Endothelial cell of umbilical vein (primary cell): ENCODE results near the gene CERK. TPM values are rescaled to one million over a fixed set of nuclear protein-coding genes. Genes with fewer than 3 reads are reported as not detected.

Experiments
- BruUV-seq: library from RNA; stranded (reverse); fragments of 400-500 nt; replicated peaks from 2 replicates; lab custom pipeline; 2021; lab: Mats Ljungman, UMichigan
- CTCF ChIA-PET: fragments of 300-600, 350-600 bp; sonication (Branson Sonifier 250); formaldehyde crosslinking; loops from one replicate; lab custom pipeline; 2021; ENCODE audit warnings: antibody characterized with exemption, inconsistent platforms; lab: Charles Lee
- POLR2A ChIA-PET: fragments of 300-600, 350-600 bp; sonication (Branson Sonifier 250); formaldehyde crosslinking; loops from one replicate; lab custom pipeline; 2021; ENCODE audit warnings: antibody characterized with exemption, inconsistent platforms; lab: Charles Lee
- DNase-seq: peaks from one replicate; pipeline ENCODE4 v3.0.0-alpha.2; 2011; ENCODE audit warnings: low read depth, low spot score
- FAIRE-seq: peaks from 2 replicates; lab custom pipeline; 2011; peaks lifted over from hg19 to GRCh38; lab: Jason Lieb, UNC
- H2AFZ ChIP-seq: 2 replicates; pipeline ENCODE4 v1.6.0; 2012; ENCODE audit warnings: low read depth, low read length, control low read depth, inconsistent platforms
- H3K27ac ChIP-seq: 2 replicates; pipeline ENCODE4 v1.5.1; 2011; ENCODE audit warnings: low read depth, mild to moderate bottlenecking, control low read depth, low read length, moderate library complexity; ENCODE audit not compliant: insufficient read depth
- H3K27me3 ChIP-seq, 2 experiments: 2 replicates each; pipeline versions ENCODE4 v1.6.0 to v1.6.1; 2011; ENCODE audit warnings: low read length in 2 of 2, mixed read lengths in 1 of 2; ENCODE audit not compliant: control insufficient read depth in 2 of 2, insufficient read depth in 2 of 2
- H3K36me3 ChIP-seq, 2 experiments: 2 replicates in 1 of 2; 3 replicates in 1 of 2; pipeline ENCODE4 v1.5.1; 2011; ENCODE audit warnings: low read length in 2 of 2, mild to moderate bottlenecking in 1 of 2, moderate library complexity in 1 of 2; ENCODE audit not compliant: control insufficient read depth in 2 of 2, insufficient read depth in 2 of 2; ENCODE audit errors: extremely low read depth in 1 of 2
- H3K4me1 ChIP-seq: 3 replicates; pipeline ENCODE4 v1.5.1; 2011; ENCODE audit warnings: mild to moderate bottlenecking, low read length; ENCODE audit not compliant: control insufficient read depth, insufficient read depth; ENCODE audit errors: extremely low read depth
- H3K4me2 ChIP-seq: 2 replicates; pipeline ENCODE4 v1.6.1; 2011; ENCODE audit warnings: low read length, control low read depth, mixed read lengths; ENCODE audit not compliant: insufficient read depth
- H3K4me3 ChIP-seq, 3 experiments: fragments of 200-600 bp in 1 of 3; sonication (generic), shearing (Covaris generic) in 1 of 3; replicated peaks in 1 of 3; 2 replicates each; pipeline ENCODE4 v1.5.1; 2011 to 2016; ENCODE audit warnings: control low read depth in 3 of 3, low read length in 3 of 3, mild to moderate bottlenecking in 2 of 3, inconsistent platforms in 1 of 3, low read depth in 1 of 3, moderate library complexity in 1 of 3; ENCODE audit not compliant: insufficient read depth in 1 of 3
- H3K79me2 ChIP-seq: 2 replicates; pipeline ENCODE4 v1.6.0; 2012; ENCODE audit warnings: low read length, inconsistent platforms; ENCODE audit not compliant: control insufficient read depth, insufficient read depth
- H3K9ac ChIP-seq: replicated peaks from 2 replicates; pipeline ENCODE3; 2011; ENCODE audit warnings: low read length, control low read depth; ENCODE audit not compliant: insufficient read depth; ENCODE audit errors: extremely low read depth
- H3K9me1 ChIP-seq: replicated peaks from 3 replicates; pipeline ENCODE4 v1.6.0; 2011; ENCODE audit warnings: mild to moderate bottlenecking, low read length; ENCODE audit not compliant: control insufficient read depth, insufficient read depth; ENCODE audit errors: extremely low read depth
- H3K9me3 ChIP-seq: replicated peaks from 2 replicates; pipeline ENCODE4 v1.5.1; 2012; ENCODE audit warnings: low read length, inconsistent platforms; ENCODE audit not compliant: control insufficient read depth, insufficient read depth
- H4K20me1 ChIP-seq: replicated peaks from 2 replicates; pipeline ENCODE3; 2011; ENCODE audit warnings: mild to moderate bottlenecking, low read length; ENCODE audit not compliant: control insufficient read depth, insufficient read depth; ENCODE audit errors: extremely low read depth
- EZH2 ChIP-seq: IDR thresholded peaks from 2 replicates; pipeline ENCODE4 v1.6.1; 2012; ENCODE audit warnings: borderline replicate concordance, low read depth, mild to moderate bottlenecking, moderate library complexity, low read length, inconsistent platforms; ENCODE audit not compliant: severe bottlenecking
- FOS ChIP-seq: IDR thresholded peaks from 2 replicates; pipeline ENCODE4 v1.6.1; 2011; ENCODE audit warnings: mild to moderate bottlenecking, low read length, moderate library complexity, borderline replicate concordance; ENCODE audit not compliant: insufficient read depth
- GATA2 ChIP-seq: IDR thresholded peaks from 2 replicates; pipeline ENCODE4 v1.7.0; 2011; ENCODE audit warnings: low read depth, mild to moderate bottlenecking, moderate library complexity, mixed read lengths, low read length; ENCODE audit not compliant: insufficient read length, insufficient read depth
- JUN ChIP-seq: IDR thresholded peaks from 2 replicates; pipeline ENCODE4 v1.6.1; 2011; ENCODE audit warnings: borderline replicate concordance, low read depth; ENCODE audit not compliant: insufficient read length, insufficient read depth
- MAX ChIP-seq: IDR thresholded peaks from 2 replicates; pipeline ENCODE4 v1.6.1; 2011; ENCODE audit not compliant: insufficient read depth, insufficient read length
- MYC ChIP-seq: IDR thresholded peaks from one replicate; pipeline ENCODE4 v1.6.1; 2011; ENCODE audit warnings: mild to moderate bottlenecking, low read depth, low read length
- POLR2A ChIP-seq: IDR thresholded peaks from 2 replicates; pipeline ENCODE4 v1.6.1; 2012; ENCODE audit warnings: low read depth, mild to moderate bottlenecking, control low read depth, low read length
- POLR2AphosphoS5 ChIP-seq: IDR thresholded peaks from 2 replicates; pipeline ENCODE4 v1.6.1; 2012; ENCODE audit warnings: low read depth, mild to moderate bottlenecking, control low read depth, low read length, moderate library complexity; ENCODE audit not compliant: insufficient read depth
- dilution Hi-C: fragments of 300-500 bp; cut with MboI; formaldehyde crosslinking; loops from one replicate; pipeline ENCODE4 v1.15.0; 2019; ENCODE audit warnings: low sequenced_read_pairs; ENCODE audit not compliant: extremely low pct_ligation_motif_present
- intact Hi-C: fragments of 100-400 bp; cut with micrococcal nuclease; formaldehyde crosslinking; loops from one replicate; pipeline ENCODE4 v1.10.0; 2022
- polyA plus RNA-seq, 4 experiments: library from polyadenylated mRNA; depleted of rRNA in 3 of 4; stranded (reverse) in 3 of 4; unstranded in 1 of 4; fragments of >200 nt; gene quantifications; 2 replicates each; pipeline versions ENCODE4 v1.2.1 to v1.2.3, GENCODE V29; 2011 to 2012; ENCODE audit warnings: missing spikeins in 1 of 4
- total RNA-seq: library from RNA; stranded (reverse); gene quantifications from 2 replicates; pipeline ENCODE4 v1.2.3, GENCODE V29; 2021
- TF ChIP-seq, protein P1 (sequence below), 2 donors: IDR thresholded peaks; 1 replicate in 1 of 2; 2 replicates in 1 of 2; pipeline ENCODE4 v1.5.1; 2011; ENCODE audit warnings: low read length in 2 of 2, mild to moderate bottlenecking in 2 of 2, moderate library complexity in 2 of 2, control low read depth in 1 of 2, inconsistent platforms in 1 of 2, low read depth in 1 of 2; ENCODE audit not compliant: insufficient read depth in 1 of 2; ENCODE audit errors: extremely low read depth in 1 of 2

The CERK gene
- total and polyA plus RNA-seq, 2 donors (not counting 3 experiments of a cell fraction or from before 2014, with no cell fraction given), result 61.1 to 88.0 TPM

DNA sequence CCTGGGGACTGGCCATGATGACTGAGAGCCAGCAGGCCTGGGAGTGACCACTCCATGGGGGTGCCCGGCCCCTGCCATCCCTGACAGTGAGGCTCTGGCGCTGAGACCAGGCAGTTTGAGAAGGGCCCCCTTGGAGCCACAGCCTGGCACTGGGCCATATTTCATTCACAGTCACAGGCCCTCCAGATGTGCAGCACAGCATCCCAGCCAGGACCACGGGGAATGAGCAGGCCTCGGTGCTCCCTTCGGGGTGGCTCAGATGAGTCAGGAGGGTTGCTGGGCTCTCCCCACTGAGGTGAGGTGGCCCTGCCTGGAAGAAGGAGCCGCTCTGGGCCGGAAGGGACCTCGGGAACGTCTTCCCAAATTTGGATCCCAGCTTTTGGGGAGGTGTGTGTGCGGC, 64.8 kb downstream of the CERK start:
- intact Hi-C loops, result no loop called here
- BruUV-seq, result no TSS peak

More for the DNA sequence above, 64.8 kb downstream of the CERK start:
- TF ChIP-seq POLR2A (no peak), FOS (no peak), GATA2 (no peak), POLR2AphosphoS5 (no peak), EZH2 (no peak), MAX (no peak), JUN (no peak), MYC (no peak)
- TF ChIP-seq, protein P1, sequence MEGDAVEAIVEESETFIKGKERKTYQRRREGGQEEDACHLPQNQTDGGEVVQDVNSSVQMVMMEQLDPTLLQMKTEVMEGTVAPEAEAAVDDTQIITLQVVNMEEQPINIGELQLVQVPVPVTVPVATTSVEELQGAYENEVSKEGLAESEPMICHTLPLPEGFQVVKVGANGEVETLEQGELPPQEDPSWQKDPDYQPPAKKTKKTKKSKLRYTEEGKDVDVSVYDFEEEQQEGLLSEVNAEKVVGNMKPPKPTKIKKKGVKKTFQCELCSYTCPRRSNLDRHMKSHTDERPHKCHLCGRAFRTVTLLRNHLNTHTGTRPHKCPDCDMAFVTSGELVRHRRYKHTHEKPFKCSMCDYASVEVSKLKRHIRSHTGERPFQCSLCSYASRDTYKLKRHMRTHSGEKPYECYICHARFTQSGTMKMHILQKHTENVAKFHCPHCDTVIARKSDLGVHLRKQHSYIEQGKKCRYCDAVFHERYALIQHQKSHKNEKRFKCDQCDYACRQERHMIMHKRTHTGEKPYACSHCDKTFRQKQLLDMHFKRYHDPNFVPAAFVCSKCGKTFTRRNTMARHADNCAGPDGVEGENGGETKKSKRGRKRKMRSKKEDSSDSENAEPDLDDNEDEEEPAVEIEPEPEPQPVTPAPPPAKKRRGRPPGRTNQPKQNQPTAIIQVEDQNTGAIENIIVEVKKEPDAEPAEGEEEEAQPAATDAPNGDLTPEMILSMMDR (IDR thresholded peaks at IDR 0.05; ENCODE audit: extremely low read depth in 1 of 2, insufficient read depth in 1 of 2, low read depth in 1 of 2, low read length in 2 of 2), result no peak
- Histone ChIP-seq H4K20me1 (no peaks in the 10 kb centered on the region), H3K4me2 (no peak overlapping the region), H3K79me2 (no peaks in the 10 kb centered on the region), H3K4me3 (no peak overlapping the region), H3K9me3 (no peaks in the 10 kb centered on the region), H3K9me1 (no peaks in the 10 kb centered on the region), H3K27ac (no peak overlapping the region), H3K9ac (no peak overlapping the region), H2AFZ (no peak overlapping the region), H3K27me3 (no peaks in the 10 kb centered on the region), H3K36me3 (peaks cover 0 to 2% of the 10 kb centered on the region in 2 experiments), H3K4me1 (no peaks in the 10 kb centered on the region)
- dilution Hi-C loops, result no loop called here
- CTCF ChIA-PET, result no interaction called here
- FAIRE-seq (no peak), DNase-seq (no peak)
- POLR2A ChIA-PET, result no interaction called here
